Nephron progenitor cell (in vitro differentiated cells): ENCODE measurements around the gene COL6A5.
"Not testable (repeated sequence)": the region's sequence is repeated elsewhere in the genome, so short reads cannot be mapped to it uniquely, and the experiment has no call there.

Experiments
- DNase-seq: peaks from one replicate; pipeline ENCODE4 v3.0.0; 2021
- H3K27ac Mint-ChIP-seq: 2 replicates; pipeline ENCODE4 v1.8.0; 2021; ENCODE audit warnings: mild to moderate bottlenecking, moderate library complexity, mixed read lengths
- H3K27me3 Mint-ChIP-seq: 2 replicates; pipeline ENCODE4 v1.8.0; 2021; ENCODE audit warnings: mild to moderate bottlenecking, low read depth, mixed read lengths; ENCODE audit not compliant: poor library complexity
- H3K36me3 Mint-ChIP-seq: 2 replicates; pipeline ENCODE4 v1.8.0; 2021; ENCODE audit warnings: low read depth, mixed read lengths
- H3K4me1 Mint-ChIP-seq: 2 replicates; pipeline ENCODE4 v1.8.0; 2021; ENCODE audit warnings: mixed read lengths
- H3K4me3 Mint-ChIP-seq: 2 replicates; pipeline ENCODE4 v1.8.0; 2021; ENCODE audit warnings: mild to moderate bottlenecking, moderate library complexity, mixed read lengths
- H3K9me3 Mint-ChIP-seq: 2 replicates; pipeline ENCODE4 v1.8.0; 2021; ENCODE audit warnings: mild to moderate bottlenecking, moderate library complexity, mixed read lengths
- TF ChIP-seq, protein P1 (sequence below): fragments of 200-600 bp; sonication (generic); IDR thresholded peaks from 2 replicates; pipeline ENCODE4 v1.5.0; 2021; ENCODE audit warnings: antibody characterized with exemption

COL6A5 gene

DNA sequence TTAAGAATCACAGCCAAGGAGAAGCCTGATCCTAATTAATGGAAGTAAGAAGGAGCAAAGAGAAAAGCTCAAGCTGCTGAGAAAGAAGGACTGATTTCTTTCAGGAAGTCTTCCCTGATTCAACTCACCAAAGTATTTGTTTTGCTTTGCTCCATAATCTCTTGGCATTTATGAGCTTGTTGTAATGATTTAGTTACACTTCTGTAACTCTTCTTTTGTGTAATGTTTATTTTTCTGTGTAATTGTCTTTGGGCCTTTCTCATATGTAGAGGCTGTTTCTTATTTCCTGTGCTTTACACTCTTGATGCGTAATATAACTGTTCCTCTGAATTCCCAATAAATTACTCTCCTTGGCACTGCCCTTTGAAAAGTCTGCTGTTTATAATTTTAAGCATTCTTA, 80.0 kb downstream of the COL6A5 start:
- Mint-ChIP-seq H3K27me3 (peaks cover 4% of the 10 kb centered on the region), H3K27ac (no peak overlapping the region), H3K9me3 (no peaks in the 10 kb centered on the region), H3K36me3 (no peaks in the 10 kb centered on the region), H3K4me1 (no peaks in the 10 kb centered on the region), H3K4me3 (no peak overlapping the region)
- DNase-seq, result no peak
- TF ChIP-seq, protein P1, sequence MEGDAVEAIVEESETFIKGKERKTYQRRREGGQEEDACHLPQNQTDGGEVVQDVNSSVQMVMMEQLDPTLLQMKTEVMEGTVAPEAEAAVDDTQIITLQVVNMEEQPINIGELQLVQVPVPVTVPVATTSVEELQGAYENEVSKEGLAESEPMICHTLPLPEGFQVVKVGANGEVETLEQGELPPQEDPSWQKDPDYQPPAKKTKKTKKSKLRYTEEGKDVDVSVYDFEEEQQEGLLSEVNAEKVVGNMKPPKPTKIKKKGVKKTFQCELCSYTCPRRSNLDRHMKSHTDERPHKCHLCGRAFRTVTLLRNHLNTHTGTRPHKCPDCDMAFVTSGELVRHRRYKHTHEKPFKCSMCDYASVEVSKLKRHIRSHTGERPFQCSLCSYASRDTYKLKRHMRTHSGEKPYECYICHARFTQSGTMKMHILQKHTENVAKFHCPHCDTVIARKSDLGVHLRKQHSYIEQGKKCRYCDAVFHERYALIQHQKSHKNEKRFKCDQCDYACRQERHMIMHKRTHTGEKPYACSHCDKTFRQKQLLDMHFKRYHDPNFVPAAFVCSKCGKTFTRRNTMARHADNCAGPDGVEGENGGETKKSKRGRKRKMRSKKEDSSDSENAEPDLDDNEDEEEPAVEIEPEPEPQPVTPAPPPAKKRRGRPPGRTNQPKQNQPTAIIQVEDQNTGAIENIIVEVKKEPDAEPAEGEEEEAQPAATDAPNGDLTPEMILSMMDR, result no peak

DNA sequence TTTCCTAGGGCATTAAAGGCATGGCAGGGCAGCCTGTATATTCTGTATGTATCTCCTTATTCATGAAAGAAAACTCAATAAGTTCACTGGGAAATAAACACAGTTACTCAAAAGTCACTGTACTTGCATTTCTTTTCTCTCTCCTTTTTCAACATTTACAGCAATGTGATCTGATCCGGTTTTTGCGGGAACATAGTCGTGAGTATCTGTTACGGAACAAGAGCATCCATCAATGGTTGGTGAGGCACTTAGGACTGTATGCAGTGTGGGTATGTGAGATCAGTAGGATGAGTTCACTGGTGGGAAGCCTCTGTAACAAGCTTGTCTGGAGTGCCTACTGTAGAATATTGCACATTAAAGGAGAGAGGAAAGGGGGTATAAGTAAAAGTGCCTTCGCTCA, 80.7 kb downstream of the COL6A5 start:
- Mint-ChIP-seq H3K4me1 (no peaks in the 10 kb centered on the region), H3K27me3 (peaks cover 4% of the 10 kb centered on the region), H3K27ac (no peak overlapping the region), H3K36me3 (no peaks in the 10 kb centered on the region), H3K4me3 (no peak overlapping the region), H3K9me3 (no peaks in the 10 kb centered on the region)
- DNase-seq, result no peak
- TF ChIP-seq, protein P1, result no peak

DNA sequence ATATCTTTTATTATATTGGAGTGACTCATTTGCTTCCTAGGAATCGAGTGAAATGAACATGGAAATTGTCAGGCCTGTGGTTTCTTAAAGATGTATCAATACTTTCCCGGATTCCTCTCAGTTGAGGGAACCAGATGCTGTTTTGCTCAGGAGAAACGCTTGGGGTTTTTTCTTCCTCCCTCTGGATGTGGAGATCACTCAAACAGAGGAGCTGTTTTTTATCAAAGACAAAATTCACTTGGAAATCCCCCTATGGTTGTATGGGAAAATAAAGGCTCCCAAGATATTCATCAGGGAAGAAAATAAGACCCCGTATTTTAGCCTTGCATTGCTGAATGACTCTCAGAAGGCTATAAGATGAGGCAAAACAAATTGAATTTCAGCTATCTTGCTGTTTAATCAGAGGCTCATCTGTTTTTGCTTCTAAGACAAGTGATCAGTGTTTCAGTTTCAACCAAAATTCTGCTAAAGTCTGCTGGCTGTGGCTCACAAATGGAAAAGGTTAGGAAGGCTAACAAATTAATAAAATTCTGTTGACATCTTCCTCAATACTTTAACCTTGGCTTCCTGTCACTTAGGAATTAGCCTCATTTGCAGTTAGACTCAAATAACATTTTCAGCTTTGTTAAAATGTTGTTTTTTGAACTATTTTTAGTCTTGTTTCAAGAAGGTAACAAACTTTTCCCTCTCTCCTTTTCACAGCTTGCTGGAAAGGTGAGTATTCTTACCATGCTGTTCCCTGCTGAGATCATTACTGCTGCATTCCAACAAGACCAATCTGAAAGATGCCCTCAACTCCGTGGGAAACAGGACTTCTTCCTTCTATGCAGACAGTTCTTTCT, 83.6 kb downstream of the COL6A5 start:
- H3K36me3 Mint-ChIP-seq, result no peaks in the 10 kb centered on the region
- peaks cover 12% of the 10 kb centered on the region for H3K27me3 Mint-ChIP-seq
- no peaks in the 10 kb centered on the region for H3K9me3 Mint-ChIP-seq
- no peak overlapping the region for H3K27ac Mint-ChIP-seq
- H3K4me1 Mint-ChIP-seq, result no peaks in the 10 kb centered on the region
- TF ChIP-seq, protein P1, result no peak
- H3K4me3 Mint-ChIP-seq, result no peak overlapping the region
- DNase-seq, result no peak

DNA sequence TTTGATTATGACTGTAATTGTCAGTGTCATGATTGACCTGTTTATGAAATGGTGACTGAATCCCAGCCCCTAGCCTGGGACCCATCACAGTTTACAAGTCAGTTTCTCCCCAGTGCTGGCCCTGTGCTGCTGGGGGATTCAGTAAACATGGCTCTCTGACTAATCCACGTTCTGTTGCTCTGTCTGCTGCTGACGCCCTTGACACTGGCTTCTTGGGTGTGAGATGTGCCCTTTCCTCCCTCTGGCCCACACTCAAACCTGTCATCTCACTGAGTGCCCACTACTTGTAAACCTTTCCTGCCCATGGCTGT, 84.2 kb downstream of the COL6A5 start:
- peaks cover 13% of the 10 kb centered on the region for H3K27me3 Mint-ChIP-seq
- H3K4me3 Mint-ChIP-seq, result no peak overlapping the region
- no peaks in the 10 kb centered on the region for H3K9me3 Mint-ChIP-seq
- H3K27ac Mint-ChIP-seq, result no peak overlapping the region
- no peaks in the 10 kb centered on the region for H3K36me3 Mint-ChIP-seq
- DNase-seq, result no peak
- H3K4me1 Mint-ChIP-seq, result no peaks in the 10 kb centered on the region
- TF ChIP-seq, protein P1, result no peak

DNA sequence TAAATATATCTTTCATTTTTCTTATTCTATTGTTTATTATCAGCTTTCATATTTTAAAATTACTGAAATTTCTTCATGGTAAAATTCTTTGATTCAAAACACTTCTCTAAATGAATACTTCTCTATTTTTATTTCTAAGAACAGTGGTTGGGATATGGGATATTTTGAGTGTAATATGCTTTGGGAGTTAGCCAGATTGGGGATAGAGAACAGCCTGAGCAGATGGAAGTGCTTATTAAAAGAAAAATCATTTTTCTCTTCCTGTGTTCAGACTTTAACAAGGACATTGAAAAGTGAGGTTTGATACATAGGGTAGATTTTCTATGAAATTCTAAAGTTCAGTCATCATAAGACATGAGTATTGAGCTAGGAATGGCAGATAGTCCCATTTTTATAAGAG, 84.8 kb downstream of the COL6A5 start:
- no peak for DNase-seq
- Mint-ChIP-seq H3K4me1 (no peaks in the 10 kb centered on the region), H3K9me3 (no peaks in the 10 kb centered on the region), H3K27me3 (peaks cover 13% of the 10 kb centered on the region), H3K4me3 (no peak overlapping the region), H3K27ac (no peak overlapping the region), H3K36me3 (no peaks in the 10 kb centered on the region)
- TF ChIP-seq, protein P1, result no peak

DNA sequence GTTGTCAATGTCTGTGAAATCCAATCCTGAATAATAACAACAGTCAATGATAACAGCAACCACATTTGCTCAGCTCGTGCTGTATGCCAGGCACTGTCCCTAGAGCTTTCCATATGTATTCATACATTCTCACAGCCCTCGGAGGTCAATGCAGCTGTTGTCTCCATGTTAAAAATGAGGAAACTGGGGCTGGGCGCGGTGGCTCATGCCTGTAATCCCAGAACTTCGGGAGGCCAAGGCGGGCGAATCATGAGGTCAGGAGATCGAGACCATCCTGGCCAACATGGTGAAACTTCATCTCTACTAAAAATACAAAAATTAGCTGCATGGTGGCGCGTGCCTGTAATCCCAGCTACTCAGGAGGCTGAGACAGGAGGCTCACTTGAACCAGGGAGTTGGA, 86.6 kb downstream of the COL6A5 start:
- H3K9me3 Mint-ChIP-seq, H3K27ac Mint-ChIP-seq, DNase-seq, H3K36me3 Mint-ChIP-seq, H3K4me1 Mint-ChIP-seq, H3K4me3 Mint-ChIP-seq: not testable (repeated sequence)
- H3K27me3 Mint-ChIP-seq, result peaks cover 13% of the 10 kb centered on the region
